ENCODE measurements around the gene GLIS1.

Gene GLIS1

GRCh38 chr1:53459321-53460175, 279.4 kb downstream of the GLIS1 start, which contains the start of gene DMRTB1:
TSS of gene DMRTB1 (plus strand) at chr1:53459399. CDS start at chr1:53459454, 55 bp downstream.
- no peak for DNase-seq

- DNase-seq: peak; percentile 26
Observed at GRCh38 chr1:53458634-53459033, 280.3 kb downstream of the GLIS1 start.

All from fibroblast of skin of back (primary cell).